HepG2 (cell line): ENCODE measurements around the gene DNAJC12. TPM values are rescaled to one million over a fixed set of nuclear protein-coding genes. Genes with fewer than 3 reads are reported as not detected.

Experiments
- AKAP8 ChIP-seq: sonication (generic); formaldehyde crosslinking; IDR thresholded peaks from 2 replicates; pipeline ENCODE4 v1.5.1; 2020; ENCODE audit warnings: mild to moderate bottlenecking, missing genetic modification reagents
- BHLHE40 ChIP-seq: IDR thresholded peaks from 2 replicates; pipeline ENCODE4 v1.6.1; 2011; ENCODE audit warnings: low read length, improper control_type of control experiment
- SRY ChIP-seq: sonication (generic); formaldehyde crosslinking; IDR thresholded peaks from 2 replicates; pipeline ENCODE4 v1.8.0; 2022; ENCODE audit warnings: mild to moderate bottlenecking, missing genetic modification reagents
- ZNF143 ChIP-seq: sonication (generic); formaldehyde crosslinking; IDR thresholded peaks from 2 replicates; pipeline ENCODE4 v1.4.0; 2020; ENCODE audit warnings: missing genetic modification reagents
- ZNF207 ChIP-seq: fragments of 450-650 bp; IDR thresholded peaks from 2 replicates; pipeline ENCODE4 v1.6.1; 2016; ENCODE audit warnings: antibody characterized with exemption, borderline replicate concordance
- ZNF292 ChIP-seq: sonication (generic); formaldehyde crosslinking; IDR thresholded peaks from 2 replicates; pipeline ENCODE4 v1.8.1; 2022; ENCODE audit warnings: mild to moderate bottlenecking, low read depth, missing genetic modification reagents, borderline replicate concordance
- ZNF773 ChIP-seq: sonication (generic); formaldehyde crosslinking; IDR thresholded peaks from 2 replicates; pipeline ENCODE4 v1.4.0; 2020; ENCODE audit warnings: missing genetic modification reagents, borderline replicate concordance
- polyA plus RNA-seq, 8 experiments: library from polyadenylated mRNA; depleted of rRNA in 3 of 8; stranded (reverse) in 7 of 8; unstranded in 1 of 8; fragments of >200 nt; fragmentation: Illumina TruSeq in 4 of 8; extraction: Trizol in 4 of 8; gene quantifications; 2 replicates each; pipeline versions ENCODE4 v1.2.1 to v1.2.3, GENCODE V29; 2011 to 2016; ENCODE audit warnings: low read depth in 4 of 8, missing spikeins in 1 of 8, mixed read lengths in 1 of 8; ENCODE audit not compliant: insufficient read depth in 1 of 8
- total RNA-seq, 5 experiments: library from RNA; depleted of rRNA; stranded (reverse); fragments of >200 nt; fragmentation: Illumina TruSeq; extraction: Trizol; gene quantifications; 2 replicates each; pipeline ENCODE4 v1.2.3, GENCODE V29; 2016; ENCODE audit warnings: low read depth in 1 of 5
- TF ChIP-seq, protein P1 (sequence below): sonication (generic); formaldehyde crosslinking; IDR thresholded peaks from 2 replicates; pipeline ENCODE4 v1.4.0; 2020; ENCODE audit warnings: missing genetic modification reagents, borderline replicate concordance
- TF ChIP-seq, protein P2 (sequence below): sonication (generic); formaldehyde crosslinking; IDR thresholded peaks from 2 replicates; pipeline ENCODE4 v1.4.0; 2020; ENCODE audit warnings: missing genetic modification reagents
- TF ChIP-seq, protein P3 (sequence below): sonication (generic); formaldehyde crosslinking; IDR thresholded peaks from 2 replicates; pipeline ENCODE4 v1.4.0; 2020; ENCODE audit warnings: missing genetic modification reagents, low read depth, mild to moderate bottlenecking, borderline replicate concordance
- TF ChIP-seq, protein P4 (sequence below): IDR thresholded peaks from 2 replicates; pipeline ENCODE4 v1.6.1; 2016; ENCODE audit warnings: missing compliant biosample characterization, missing genetic modification reagents, borderline replicate concordance
- TF ChIP-seq, protein P5 (sequence below): sonication (generic); formaldehyde crosslinking; IDR thresholded peaks from 2 replicates; pipeline ENCODE4 v1.4.0; 2020; ENCODE audit warnings: missing genetic modification reagents, borderline replicate concordance

DNAJC12 gene
- total and polyA plus RNA-seq, 2 of the 13 experiments (the other 11 are each of a cell fraction or from before 2014, with no cell fraction given): 11.6 to 43.9 TPM

DNA sequence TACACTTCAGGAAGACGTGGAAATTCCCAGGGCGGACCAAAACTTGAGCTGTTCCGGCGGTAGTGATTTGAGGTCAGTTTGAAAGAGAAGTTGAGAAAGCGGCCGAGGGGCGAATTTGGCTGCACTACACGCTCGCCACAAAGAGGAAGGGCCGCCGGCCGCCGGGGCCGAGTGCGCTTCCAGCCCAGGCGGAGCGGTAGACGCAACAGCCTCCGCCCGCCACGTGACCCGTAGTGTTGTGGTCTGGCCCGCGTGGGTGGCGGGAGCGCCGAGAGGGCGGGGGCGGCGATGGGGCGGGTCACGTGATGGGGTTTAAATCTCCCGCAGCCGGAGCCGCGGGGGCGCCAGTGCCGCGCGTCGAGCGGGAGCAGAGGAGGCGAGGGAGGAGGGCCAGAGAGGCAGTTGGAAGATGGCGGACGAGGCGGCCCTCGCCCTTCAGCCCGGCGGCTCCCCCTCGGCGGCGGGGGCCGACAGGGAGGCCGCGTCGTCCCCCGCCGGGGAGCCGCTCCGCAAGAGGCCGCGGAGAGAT is 46.4 kb upstream of the DNAJC12 start, which contains the start of gene SIRT1 (continued):
- TF ChIP-seq ZNF773 (CRISPR knock-in tag) (no peak), BHLHE40 (peak; percentile 94), SRY (CRISPR knock-in tag) (peak; percentile 69; the same call in 1 of the 2 replicates), ZNF292 (CRISPR knock-in tag) (peak; percentile 43; the same call in 1 of the 2 replicates), ZNF143 (CRISPR knock-in tag) (no peak), AKAP8 (no peak), ZNF207 (peak; percentile 55; the same call in 1 of the 2 replicates)
- TF ChIP-seq, protein P1, sequence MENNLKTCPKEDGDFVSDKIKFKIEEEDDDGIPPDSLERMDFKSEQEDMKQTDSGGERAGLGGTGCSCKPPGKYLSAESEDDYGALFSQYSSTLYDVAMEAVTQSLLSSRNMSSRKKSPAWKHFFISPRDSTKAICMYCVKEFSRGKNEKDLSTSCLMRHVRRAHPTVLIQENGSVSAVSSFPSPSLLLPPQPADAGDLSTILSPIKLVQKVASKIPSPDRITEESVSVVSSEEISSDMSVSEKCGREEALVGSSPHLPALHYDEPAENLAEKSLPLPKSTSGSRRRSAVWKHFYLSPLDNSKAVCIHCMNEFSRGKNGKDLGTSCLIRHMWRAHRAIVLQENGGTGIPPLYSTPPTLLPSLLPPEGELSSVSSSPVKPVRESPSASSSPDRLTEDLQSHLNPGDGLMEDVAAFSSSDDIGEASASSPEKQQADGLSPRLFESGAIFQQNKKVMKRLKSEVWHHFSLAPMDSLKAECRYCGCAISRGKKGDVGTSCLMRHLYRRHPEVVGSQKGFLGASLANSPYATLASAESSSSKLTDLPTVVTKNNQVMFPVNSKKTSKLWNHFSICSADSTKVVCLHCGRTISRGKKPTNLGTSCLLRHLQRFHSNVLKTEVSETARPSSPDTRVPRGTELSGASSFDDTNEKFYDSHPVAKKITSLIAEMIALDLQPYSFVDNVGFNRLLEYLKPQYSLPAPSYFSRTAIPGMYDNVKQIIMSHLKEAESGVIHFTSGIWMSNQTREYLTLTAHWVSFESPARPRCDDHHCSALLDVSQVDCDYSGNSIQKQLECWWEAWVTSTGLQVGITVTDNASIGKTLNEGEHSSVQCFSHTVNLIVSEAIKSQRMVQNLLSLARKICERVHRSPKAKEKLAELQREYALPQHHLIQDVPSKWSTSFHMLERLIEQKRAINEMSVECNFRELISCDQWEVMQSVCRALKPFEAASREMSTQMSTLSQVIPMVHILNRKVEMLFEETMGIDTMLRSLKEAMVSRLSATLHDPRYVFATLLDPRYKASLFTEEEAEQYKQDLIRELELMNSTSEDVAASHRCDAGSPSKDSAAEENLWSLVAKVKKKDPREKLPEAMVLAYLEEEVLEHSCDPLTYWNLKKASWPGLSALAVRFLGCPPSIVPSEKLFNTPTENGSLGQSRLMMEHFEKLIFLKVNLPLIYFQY: peak; percentile 60; the same call in 1 of the 2 replicates
- TF ChIP-seq, protein P2, sequence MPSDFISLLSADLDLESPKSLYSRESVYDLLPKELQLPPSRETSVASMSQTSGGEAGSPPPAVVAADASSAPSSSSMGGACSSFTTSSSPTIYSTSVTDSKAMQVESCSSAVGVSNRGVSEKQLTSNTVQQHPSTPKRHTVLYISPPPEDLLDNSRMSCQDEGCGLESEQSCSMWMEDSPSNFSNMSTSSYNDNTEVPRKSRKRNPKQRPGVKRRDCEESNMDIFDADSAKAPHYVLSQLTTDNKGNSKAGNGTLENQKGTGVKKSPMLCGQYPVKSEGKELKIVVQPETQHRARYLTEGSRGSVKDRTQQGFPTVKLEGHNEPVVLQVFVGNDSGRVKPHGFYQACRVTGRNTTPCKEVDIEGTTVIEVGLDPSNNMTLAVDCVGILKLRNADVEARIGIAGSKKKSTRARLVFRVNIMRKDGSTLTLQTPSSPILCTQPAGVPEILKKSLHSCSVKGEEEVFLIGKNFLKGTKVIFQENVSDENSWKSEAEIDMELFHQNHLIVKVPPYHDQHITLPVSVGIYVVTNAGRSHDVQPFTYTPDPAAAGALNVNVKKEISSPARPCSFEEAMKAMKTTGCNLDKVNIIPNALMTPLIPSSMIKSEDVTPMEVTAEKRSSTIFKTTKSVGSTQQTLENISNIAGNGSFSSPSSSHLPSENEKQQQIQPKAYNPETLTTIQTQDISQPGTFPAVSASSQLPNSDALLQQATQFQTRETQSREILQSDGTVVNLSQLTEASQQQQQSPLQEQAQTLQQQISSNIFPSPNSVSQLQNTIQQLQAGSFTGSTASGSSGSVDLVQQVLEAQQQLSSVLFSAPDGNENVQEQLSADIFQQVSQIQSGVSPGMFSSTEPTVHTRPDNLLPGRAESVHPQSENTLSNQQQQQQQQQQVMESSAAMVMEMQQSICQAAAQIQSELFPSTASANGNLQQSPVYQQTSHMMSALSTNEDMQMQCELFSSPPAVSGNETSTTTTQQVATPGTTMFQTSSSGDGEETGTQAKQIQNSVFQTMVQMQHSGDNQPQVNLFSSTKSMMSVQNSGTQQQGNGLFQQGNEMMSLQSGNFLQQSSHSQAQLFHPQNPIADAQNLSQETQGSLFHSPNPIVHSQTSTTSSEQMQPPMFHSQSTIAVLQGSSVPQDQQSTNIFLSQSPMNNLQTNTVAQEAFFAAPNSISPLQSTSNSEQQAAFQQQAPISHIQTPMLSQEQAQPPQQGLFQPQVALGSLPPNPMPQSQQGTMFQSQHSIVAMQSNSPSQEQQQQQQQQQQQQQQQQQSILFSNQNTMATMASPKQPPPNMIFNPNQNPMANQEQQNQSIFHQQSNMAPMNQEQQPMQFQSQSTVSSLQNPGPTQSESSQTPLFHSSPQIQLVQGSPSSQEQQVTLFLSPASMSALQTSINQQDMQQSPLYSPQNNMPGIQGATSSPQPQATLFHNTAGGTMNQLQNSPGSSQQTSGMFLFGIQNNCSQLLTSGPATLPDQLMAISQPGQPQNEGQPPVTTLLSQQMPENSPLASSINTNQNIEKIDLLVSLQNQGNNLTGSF (CRISPR knock-in tag): no peak; the same call in 1 of the 2 replicates
- TF ChIP-seq, protein P3, sequence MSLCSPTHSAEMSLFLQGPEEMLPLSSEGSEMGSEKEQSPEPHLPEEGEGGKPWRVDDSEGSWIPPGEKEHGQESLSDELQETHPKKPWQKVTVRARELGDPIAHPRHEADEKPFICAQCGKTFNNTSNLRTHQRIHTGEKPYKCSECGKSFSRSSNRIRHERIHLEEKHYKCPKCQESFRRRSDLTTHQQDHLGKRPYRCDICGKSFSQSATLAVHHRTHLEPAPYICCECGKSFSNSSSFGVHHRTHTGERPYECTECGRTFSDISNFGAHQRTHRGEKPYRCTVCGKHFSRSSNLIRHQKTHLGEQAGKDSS (CRISPR knock-in tag): no peak
- TF ChIP-seq, protein P4, sequence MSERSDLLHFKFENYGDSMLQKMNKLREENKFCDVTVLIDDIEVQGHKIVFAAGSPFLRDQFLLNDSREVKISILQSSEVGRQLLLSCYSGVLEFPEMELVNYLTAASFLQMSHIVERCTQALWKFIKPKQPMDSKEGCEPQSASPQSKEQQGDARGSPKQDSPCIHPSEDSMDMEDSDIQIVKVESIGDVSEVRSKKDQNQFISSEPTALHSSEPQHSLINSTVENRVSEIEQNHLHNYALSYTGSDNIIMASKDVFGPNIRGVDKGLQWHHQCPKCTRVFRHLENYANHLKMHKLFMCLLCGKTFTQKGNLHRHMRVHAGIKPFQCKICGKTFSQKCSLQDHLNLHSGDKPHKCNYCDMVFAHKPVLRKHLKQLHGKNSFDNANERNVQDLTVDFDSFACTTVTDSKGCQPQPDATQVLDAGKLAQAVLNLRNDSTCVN (CRISPR knock-in tag): peak; percentile 81; the same call in 1 of the 2 replicates
- TF ChIP-seq, protein P5, sequence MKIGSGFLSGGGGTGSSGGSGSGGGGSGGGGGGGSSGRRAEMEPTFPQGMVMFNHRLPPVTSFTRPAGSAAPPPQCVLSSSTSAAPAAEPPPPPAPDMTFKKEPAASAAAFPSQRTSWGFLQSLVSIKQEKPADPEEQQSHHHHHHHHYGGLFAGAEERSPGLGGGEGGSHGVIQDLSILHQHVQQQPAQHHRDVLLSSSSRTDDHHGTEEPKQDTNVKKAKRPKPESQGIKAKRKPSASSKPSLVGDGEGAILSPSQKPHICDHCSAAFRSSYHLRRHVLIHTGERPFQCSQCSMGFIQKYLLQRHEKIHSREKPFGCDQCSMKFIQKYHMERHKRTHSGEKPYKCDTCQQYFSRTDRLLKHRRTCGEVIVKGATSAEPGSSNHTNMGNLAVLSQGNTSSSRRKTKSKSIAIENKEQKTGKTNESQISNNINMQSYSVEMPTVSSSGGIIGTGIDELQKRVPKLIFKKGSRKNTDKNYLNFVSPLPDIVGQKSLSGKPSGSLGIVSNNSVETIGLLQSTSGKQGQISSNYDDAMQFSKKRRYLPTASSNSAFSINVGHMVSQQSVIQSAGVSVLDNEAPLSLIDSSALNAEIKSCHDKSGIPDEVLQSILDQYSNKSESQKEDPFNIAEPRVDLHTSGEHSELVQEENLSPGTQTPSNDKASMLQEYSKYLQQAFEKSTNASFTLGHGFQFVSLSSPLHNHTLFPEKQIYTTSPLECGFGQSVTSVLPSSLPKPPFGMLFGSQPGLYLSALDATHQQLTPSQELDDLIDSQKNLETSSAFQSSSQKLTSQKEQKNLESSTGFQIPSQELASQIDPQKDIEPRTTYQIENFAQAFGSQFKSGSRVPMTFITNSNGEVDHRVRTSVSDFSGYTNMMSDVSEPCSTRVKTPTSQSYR (CRISPR knock-in tag): peak; percentile 57; the same call in 1 of the 2 replicates
